Vagina (tissue), 2 donors: ENCODE measurements around the gene DMAC1. TPM values are rescaled to one million over a fixed set of nuclear protein-coding genes. Genes with fewer than 3 reads are reported as not detected.

Experiments used
- DNase-seq, 2 donors: peaks; one replicate each; pipeline ENCODE4 v3.0.0-alpha.2; 2017; ENCODE audit errors: extremely low spot score in 2 of 2
- H3K27ac ChIP-seq: fragments of 200-600 bp; sonication (generic); one replicate; pipeline ENCODE4 v1.5.1; 2019
- H3K27me3 ChIP-seq: fragments of 200-600 bp; sonication (generic); one replicate; pipeline ENCODE4 v1.5.1; 2019
- H3K36me3 ChIP-seq, 2 donors: fragments of 200-600 bp; sonication (generic); one replicate each; pipeline ENCODE4 v1.5.1; 2017 to 2019
- H3K4me1 ChIP-seq: fragments of 200-600 bp; sonication (generic); one replicate; pipeline ENCODE4 v1.5.1; 2019
- H3K4me3 ChIP-seq, 2 donors: fragments of 200-600 bp; sonication (generic); 1 replicate in 1 of 2; 2 replicates in 1 of 2; pipeline ENCODE4 v1.5.1; 2016 to 2019
- H3K9me3 ChIP-seq: fragments of 200-600 bp; sonication (generic); one replicate; pipeline ENCODE4 v1.5.1; 2019
- CTCF ChIP-seq, 3 experiments: fragments of 450-650 bp in 2 of 3; fragments of 200-600 bp in 1 of 3; sonication (generic) in 1 of 3; IDR thresholded peaks; one replicate each; pipeline ENCODE4 v1.5.1; 2017 to 2019; ENCODE audit warnings: antibody characterized with exemption in 3 of 3, mild to moderate bottlenecking in 2 of 3, moderate library complexity in 2 of 3
- POLR2A ChIP-seq, 2 donors: fragments of 450-650 bp; IDR thresholded peaks; one replicate each; pipeline ENCODE4 v1.6.1; 2017; ENCODE audit warnings: antibody characterized with exemption in 2 of 2, mild to moderate bottlenecking in 2 of 2, moderate library complexity in 2 of 2
- POLR2AphosphoS5 ChIP-seq, 2 donors: sonication (generic); formaldehyde crosslinking; IDR thresholded peaks; one replicate each; pipeline ENCODE4 v1.9.0; 2017; ENCODE audit warnings: antibody characterized with exemption in 2 of 2, mild to moderate bottlenecking in 2 of 2, low read depth in 1 of 2; ENCODE audit not compliant: insufficient read depth in 1 of 2
- intact Hi-C: fragments of 100-400 bp; cut with DNase I; formaldehyde crosslinking; loops from one replicate; pipeline ENCODE4 v1.15.1; 2023
- total RNA-seq: library from RNA; depleted of rRNA; stranded (reverse); fragments of >200 nt; gene quantifications from one replicate; pipeline ENCODE4 v1.2.3, GENCODE V29; 2016

Gene DMAC1
- total RNA-seq, 1 donor from 2014 or later, result 12.3 TPM

GRCh38 chr9:7780261-7780988, 19.2 kb downstream of the DMAC1 start:
- DNase-seq, result no peak
- Histone ChIP-seq H3K27ac (no peak overlapping the region), H3K4me3 (no peak overlapping the region), H3K36me3 (no peaks in the 10 kb centered on the region), H3K9me3 (no peaks in the 10 kb centered on the region), H3K4me1 (no peaks in the 10 kb centered on the region), H3K27me3 (no peaks in the 10 kb centered on the region)
- intact Hi-C loops, result no loop called here
- TF ChIP-seq POLR2AphosphoS5 (IDR thresholded peaks at IDR 0.05; ENCODE audit: insufficient read depth in 1 of 2, low read depth in 1 of 2) (no peak), CTCF (IDR thresholded peaks at IDR 0.05) (no peak), POLR2A (IDR thresholded peaks at IDR 0.05) (no peak)

GRCh38 chr9:7778851-7779600, 20.6 kb downstream of the DMAC1 start:
- H3K9me3 ChIP-seq, result no peaks in the 10 kb centered on the region
- H3K27ac ChIP-seq, result no peak overlapping the region
- intact Hi-C loops, result no loop called here
- no peaks in the 10 kb centered on the region for H3K4me1 ChIP-seq
- DNase-seq, result no peak
- no peak overlapping the region for H3K4me3 ChIP-seq
- no peak for TF ChIP-seq POLR2AphosphoS5 (IDR thresholded peaks at IDR 0.05; ENCODE audit: insufficient read depth in 1 of 2, low read depth in 1 of 2)
- no peak for TF ChIP-seq POLR2A (IDR thresholded peaks at IDR 0.05)
- TF ChIP-seq CTCF (IDR thresholded peaks at IDR 0.05), result no peak
- no peaks in the 10 kb centered on the region for H3K27me3 ChIP-seq
- no peaks in the 10 kb centered on the region for H3K36me3 ChIP-seq

DNA sequence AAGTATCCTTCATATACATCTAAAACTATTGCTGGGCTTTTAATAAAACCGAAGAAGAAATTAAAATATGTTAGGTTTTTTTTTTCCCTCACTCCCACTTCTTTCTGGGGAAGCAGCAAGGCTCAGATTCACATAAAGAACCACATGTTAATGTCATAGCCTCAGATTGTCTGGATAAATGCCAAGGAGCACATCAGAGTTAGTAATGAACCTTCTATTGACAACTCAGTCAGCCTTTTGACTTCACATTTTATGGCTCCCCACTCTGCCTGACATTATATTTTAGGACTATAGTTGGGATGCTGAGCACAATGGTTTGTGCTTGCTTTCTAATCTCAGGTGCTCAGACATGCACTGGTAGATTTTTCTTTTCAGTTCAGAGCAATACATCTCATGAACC, 21.8 kb downstream of the DMAC1 start:
- Histone ChIP-seq H3K4me1 (no peaks in the 10 kb centered on the region), H3K4me3 (no peak overlapping the region), H3K36me3 (no peaks in the 10 kb centered on the region), H3K27me3 (no peaks in the 10 kb centered on the region), H3K9me3 (no peaks in the 10 kb centered on the region), H3K27ac (no peak overlapping the region)
- no peak for TF ChIP-seq POLR2A (IDR thresholded peaks at IDR 0.05)
- no peak for TF ChIP-seq CTCF (IDR thresholded peaks at IDR 0.05)
- TF ChIP-seq POLR2AphosphoS5 (IDR thresholded peaks at IDR 0.05; ENCODE audit: insufficient read depth in 1 of 2, low read depth in 1 of 2), result no peak
- DNase-seq, result no peak
- intact Hi-C loops, result no loop called here

DNA sequence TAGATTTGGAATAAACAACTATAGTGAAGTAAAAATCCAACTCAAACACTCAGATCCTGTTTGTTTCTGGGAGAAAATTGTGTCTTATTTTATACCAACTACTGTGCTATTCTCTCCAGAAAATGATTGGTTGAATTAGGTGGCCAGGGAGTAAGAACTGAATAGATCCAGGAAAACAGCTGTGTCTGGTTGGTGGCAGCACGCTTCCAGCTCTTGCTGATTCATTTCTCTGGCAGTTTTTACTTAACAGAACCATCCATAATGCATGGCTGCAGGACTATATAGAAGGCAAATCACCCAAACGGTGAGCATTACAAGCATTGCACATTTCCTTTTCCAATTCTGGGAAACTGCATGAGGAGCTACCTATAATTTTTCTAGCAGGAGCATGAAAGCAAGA, 29.5 kb downstream of the DMAC1 start:
- H3K27me3 ChIP-seq, result no peaks in the 10 kb centered on the region
- H3K9me3 ChIP-seq, result no peaks in the 10 kb centered on the region
- H3K4me1 ChIP-seq, result no peaks in the 10 kb centered on the region
- H3K4me3 ChIP-seq, result no peak overlapping the region
- no peak for DNase-seq
- no peaks in the 10 kb centered on the region for H3K36me3 ChIP-seq
- TF ChIP-seq CTCF (IDR thresholded peaks at IDR 0.05), result no peak
- no peak for TF ChIP-seq POLR2A (IDR thresholded peaks at IDR 0.05)
- no peak for TF ChIP-seq POLR2AphosphoS5 (IDR thresholded peaks at IDR 0.05; ENCODE audit: insufficient read depth in 1 of 2, low read depth in 1 of 2)
- intact Hi-C loops, result no loop called here
- H3K27ac ChIP-seq, result no peak overlapping the region

DNA sequence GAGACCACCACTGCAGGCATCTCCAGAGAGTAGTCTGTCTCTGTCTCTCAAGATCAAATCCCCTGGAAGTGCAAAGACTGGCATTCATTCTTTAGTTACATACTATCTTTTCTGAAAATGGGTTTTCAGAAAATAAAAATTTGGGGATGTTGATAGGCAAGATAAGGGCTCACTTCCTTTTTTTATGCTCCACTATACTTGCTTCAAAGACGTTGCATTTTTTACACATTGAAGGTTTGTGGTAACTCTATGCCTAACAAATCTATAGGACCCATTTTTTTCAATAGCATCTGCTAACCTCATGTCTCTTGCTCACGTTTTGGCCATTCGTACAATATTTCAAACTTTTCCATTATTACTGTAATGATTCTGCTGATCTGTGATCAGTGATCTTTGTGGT, 37.0 kb downstream of the DMAC1 start:
- Histone ChIP-seq H3K9me3 (peaks cover 4% of the 10 kb centered on the region), H3K27ac (no peak overlapping the region), H3K4me1 (no peaks in the 10 kb centered on the region), H3K4me3 (no peak overlapping the region), H3K36me3 (no peaks in the 10 kb centered on the region), H3K27me3 (no peaks in the 10 kb centered on the region)
- no peak for DNase-seq
- intact Hi-C loops, result no loop called here
- TF ChIP-seq POLR2AphosphoS5 (IDR thresholded peaks at IDR 0.05; ENCODE audit: insufficient read depth in 1 of 2, low read depth in 1 of 2) (no peak), CTCF (IDR thresholded peaks at IDR 0.05) (no peak), POLR2A (IDR thresholded peaks at IDR 0.05) (no peak)
